AG04450 (cell line): Measurements from ENCODE around the gene NT5E. TPM values are rescaled to one million over a fixed set of nuclear protein-coding genes. Genes with fewer than 3 reads are reported as not detected.

Source experiments
- CTCF ChIA-PET: fragments of 300-600, 350-600 bp; formaldehyde crosslinking; extraction: SDS; loops from one replicate; lab custom pipeline; 2022; ENCODE audit warnings: antibody characterized with exemption, inconsistent platforms; lab: Charles Lee
- POLR2A ChIA-PET: fragments of 350-600 bp; formaldehyde crosslinking; extraction: SDS; loops from one replicate; lab custom pipeline; 2021; ENCODE audit warnings: antibody characterized with exemption, inconsistent platforms; lab: Yijun Ruan, JAX
- DNase-seq: peaks from one replicate; pipeline ENCODE4 v3.0.0-alpha.2; 2011; ENCODE audit warnings: low read depth, low spot score
- H3K27ac ChIP-seq: one replicate; pipeline ENCODE4 v1.5.1; 2012; ENCODE audit warnings: low read depth, low read length, control low read depth
- H3K27me3 ChIP-seq: one replicate; pipeline ENCODE4 v1.6.0; 2012; ENCODE audit warnings: low read length; ENCODE audit not compliant: control insufficient read depth, insufficient read depth
- H3K4me3 ChIP-seq: 2 replicates; pipeline ENCODE4 v1.5.1; 2011; ENCODE audit warnings: mild to moderate bottlenecking, low read depth, low read length, control low read depth
- H3K9me3 ChIP-seq: 2 replicates; pipeline ENCODE4 v1.5.1; 2012; ENCODE audit warnings: low read length; ENCODE audit not compliant: control insufficient read depth, insufficient read depth
- CTCF ChIP-seq: IDR thresholded peaks from 2 replicates; pipeline ENCODE4 v1.5.1; 2011; ENCODE audit warnings: low read depth, low read length, control low read depth, inconsistent platforms
- polyA plus RNA-seq: library from polyadenylated mRNA; depleted of rRNA; stranded (reverse); fragments of >200 nt; gene quantifications from 2 replicates; pipeline ENCODE4 v1.2.3, GENCODE V29; 2011

Gene NT5E
- polyA plus RNA-seq, 1 experiment: 164 TPM

- Histone ChIP-seq H3K4me3 (no peak overlapping the region), H3K27me3 (no peaks in the 10 kb centered on the region), H3K9me3 (peaks cover 10% of the 10 kb centered on the region), H3K27ac (no peak overlapping the region)
- POLR2A ChIA-PET: no interaction called here
- CTCF ChIA-PET: interaction anchor here (1.0 kb wide), 1 partner anchor 57 kb away, joined by 6 read pairs; no protein-coding TSS in a partner anchor
- DNase-seq: no peak
- TF ChIP-seq CTCF: no peak
Measured at GRCh38 chr6:85425997-85426396, 23.9 kb upstream of the NT5E start.

GRCh38 chr6:85428486-85428885 is 21.4 kb upstream of the NT5E start:
- DNase-seq: no peak
- POLR2A ChIA-PET: no interaction called here

GRCh38 chr6:85429346-85429745 is 20.5 kb upstream of the NT5E start:
- ChIA-PET POLR2A (no interaction called here), CTCF (interaction anchor here (1.0 kb wide), 1 partner anchor 54 kb away, joined by 3 read pairs; no protein-coding TSS in a partner anchor)
- TF ChIP-seq CTCF: no peak
- DNase-seq: no peak
- Histone ChIP-seq H3K27me3 (no peaks in the 10 kb centered on the region), H3K27ac (no peak overlapping the region), H3K4me3 (no peak overlapping the region), H3K9me3 (peaks cover 10% of the 10 kb centered on the region)

More at GRCh38 chr6:85428486-85428885, 21.4 kb upstream of the NT5E start:
- Histone ChIP-seq H3K27ac (no peak overlapping the region), H3K27me3 (no peaks in the 10 kb centered on the region), H3K9me3 (peaks cover 10% of the 10 kb centered on the region), H3K4me3 (no peak overlapping the region)
- CTCF ChIA-PET: no interaction called here
- TF ChIP-seq CTCF: no peak

GRCh38 chr6:85431271-85431670 is 18.6 kb upstream of the NT5E start:
- DNase-seq: no peak
- Histone ChIP-seq H3K9me3 (peaks cover 9% of the 10 kb centered on the region), H3K27me3 (no peaks in the 10 kb centered on the region), H3K27ac (no peak overlapping the region), H3K4me3 (no peak overlapping the region)
- CTCF ChIA-PET: interaction anchor here (1.6 kb wide), 1 partner anchor 67 kb away, joined by 3 read pairs; no protein-coding TSS in a partner anchor
- POLR2A ChIA-PET: no interaction called here
- no peak for TF ChIP-seq CTCF

GRCh38 chr6:85432554-85432953 is 17.3 kb upstream of the NT5E start:
- Histone ChIP-seq H3K9me3 (peaks cover 4% of the 10 kb centered on the region; the same call in 1 of the 2 replicates), H3K27ac (no peak overlapping the region), H3K27me3 (no peaks in the 10 kb centered on the region), H3K4me3 (no peak overlapping the region)
- DNase-seq: no peak
- no peak for TF ChIP-seq CTCF
- ChIA-PET POLR2A (no interaction called here), CTCF (no interaction called here)
